DND-41 (cell line): Measurements from ENCODE around the gene FOXN3.

Experiments
- ATAC-seq: fragments of 200-7000 bp; cut with Tn5 transposase; 3 replicates; pipeline ENCODE4 v1.9.1; 2021; ENCODE audit warnings: low read depth; ENCODE audit not compliant: insufficient read depth
- DNase-seq: peaks from one replicate; pipeline ENCODE4 v3.0.0-alpha.2; 2020
- H2AFZ ChIP-seq: 2 replicates; pipeline ENCODE4 v1.6.0; 2012; ENCODE audit warnings: low read depth, low read length
- H3K27ac ChIP-seq: 2 replicates; pipeline ENCODE4 v1.5.1; 2012; ENCODE audit warnings: low read length, inconsistent platforms
- H3K27me3 ChIP-seq: fragments of 200-600 bp; sonication (generic); 2 replicates; pipeline ENCODE4 v1.6.0; 2012; ENCODE audit warnings: low read length, mild to moderate bottlenecking, inconsistent platforms; ENCODE audit not compliant: insufficient read depth, poor library complexity
- H3K36me3 ChIP-seq: 2 replicates; pipeline ENCODE4 v1.5.1; 2012; ENCODE audit warnings: low read length, inconsistent platforms; ENCODE audit not compliant: insufficient read depth
- H3K4me1 ChIP-seq: 2 replicates; pipeline ENCODE4 v1.5.1; 2012; ENCODE audit warnings: mild to moderate bottlenecking, low read length; ENCODE audit not compliant: insufficient read depth
- H3K4me2 ChIP-seq: 2 replicates; pipeline ENCODE4 v1.6.0; 2012; ENCODE audit warnings: mild to moderate bottlenecking, moderate library complexity, low read length, inconsistent platforms; ENCODE audit not compliant: insufficient read depth
- H3K4me3 ChIP-seq, 2 experiments: fragments of 200-600 bp in 1 of 2; shearing (Covaris generic) in 1 of 2; 2 replicates each; pipeline ENCODE4 v1.5.1; 2012 to 2016; ENCODE audit warnings: inconsistent platforms in 2 of 2, low read length in 2 of 2, mild to moderate bottlenecking in 2 of 2, low read depth in 1 of 2, moderate library complexity in 1 of 2
- H3K79me2 ChIP-seq: 2 replicates; pipeline ENCODE4 v1.6.0; 2012; ENCODE audit warnings: low read length, inconsistent platforms; ENCODE audit not compliant: insufficient read depth
- H3K9ac ChIP-seq: 2 replicates; pipeline ENCODE4 v1.6.0; 2012; ENCODE audit warnings: low read depth, mild to moderate bottlenecking, inconsistent platforms, low read length, moderate library complexity
- H3K9me3 ChIP-seq: 2 replicates; pipeline ENCODE4 v1.5.1; 2012; ENCODE audit warnings: low read length, moderate library complexity, mild to moderate bottlenecking, inconsistent platforms; ENCODE audit not compliant: insufficient read depth, severe bottlenecking
- H4K20me1 ChIP-seq: 2 replicates; pipeline ENCODE4 v1.6.0; 2012; ENCODE audit warnings: low read length; ENCODE audit not compliant: insufficient read depth
- EZH2 ChIP-seq: IDR thresholded peaks from 3 replicates; pipeline ENCODE4 v1.6.1; 2012; ENCODE audit warnings: borderline replicate concordance, low read depth, mild to moderate bottlenecking, moderate library complexity, low read length, inconsistent platforms; ENCODE audit not compliant: severe bottlenecking
- TF ChIP-seq, protein P1 (sequence below): IDR thresholded peaks from 2 replicates; pipeline ENCODE4 v1.5.1; 2012; ENCODE audit warnings: borderline replicate concordance, low read length, moderate library complexity, mild to moderate bottlenecking; ENCODE audit not compliant: poor library complexity, severe bottlenecking; ENCODE audit errors: extremely low read depth

The FOXN3 gene

DNA sequence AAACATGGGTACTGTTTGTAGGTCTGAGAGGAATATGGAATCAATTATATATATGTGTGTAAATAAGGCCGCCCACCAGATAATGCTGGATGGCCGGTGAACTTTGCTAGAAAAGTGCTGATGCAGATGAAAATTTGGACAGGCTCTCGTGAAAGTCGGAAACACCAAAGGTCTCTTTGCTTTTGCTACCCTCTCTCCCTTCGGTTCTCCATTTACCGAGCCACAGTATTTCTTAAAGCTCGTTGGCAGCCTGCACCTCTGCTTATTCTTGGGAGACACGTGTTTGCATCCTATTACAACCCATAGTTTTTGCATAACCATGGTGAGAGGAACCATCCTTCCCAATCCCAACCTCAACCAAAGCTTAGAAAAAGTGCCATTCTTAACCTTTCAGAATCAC lies 109.6 kb downstream of the FOXN3 start:
- H3K9me3 ChIP-seq = no peaks in the 10 kb centered on the region
- peaks cover 17% of the 10 kb centered on the region for H4K20me1 ChIP-seq
- H3K4me3 ChIP-seq = no peak overlapping the region
- H3K27me3 ChIP-seq = no peaks in the 10 kb centered on the region
- no peak for DNase-seq
- no peak for TF ChIP-seq EZH2
- TF ChIP-seq, protein P1, sequence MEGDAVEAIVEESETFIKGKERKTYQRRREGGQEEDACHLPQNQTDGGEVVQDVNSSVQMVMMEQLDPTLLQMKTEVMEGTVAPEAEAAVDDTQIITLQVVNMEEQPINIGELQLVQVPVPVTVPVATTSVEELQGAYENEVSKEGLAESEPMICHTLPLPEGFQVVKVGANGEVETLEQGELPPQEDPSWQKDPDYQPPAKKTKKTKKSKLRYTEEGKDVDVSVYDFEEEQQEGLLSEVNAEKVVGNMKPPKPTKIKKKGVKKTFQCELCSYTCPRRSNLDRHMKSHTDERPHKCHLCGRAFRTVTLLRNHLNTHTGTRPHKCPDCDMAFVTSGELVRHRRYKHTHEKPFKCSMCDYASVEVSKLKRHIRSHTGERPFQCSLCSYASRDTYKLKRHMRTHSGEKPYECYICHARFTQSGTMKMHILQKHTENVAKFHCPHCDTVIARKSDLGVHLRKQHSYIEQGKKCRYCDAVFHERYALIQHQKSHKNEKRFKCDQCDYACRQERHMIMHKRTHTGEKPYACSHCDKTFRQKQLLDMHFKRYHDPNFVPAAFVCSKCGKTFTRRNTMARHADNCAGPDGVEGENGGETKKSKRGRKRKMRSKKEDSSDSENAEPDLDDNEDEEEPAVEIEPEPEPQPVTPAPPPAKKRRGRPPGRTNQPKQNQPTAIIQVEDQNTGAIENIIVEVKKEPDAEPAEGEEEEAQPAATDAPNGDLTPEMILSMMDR = no peak
- no peak overlapping the region for H3K4me2 ChIP-seq
- H3K79me2 ChIP-seq = peaks cover 62% of the 10 kb centered on the region
- no peak overlapping the region for H2AFZ ChIP-seq
- ATAC-seq = no peak
- peaks cover 4% of the 10 kb centered on the region; the same call in 1 of the 2 replicates for H3K4me1 ChIP-seq
- no peak overlapping the region for H3K27ac ChIP-seq
- no peak overlapping the region for H3K9ac ChIP-seq
- H3K36me3 ChIP-seq = peaks cover 14% of the 10 kb centered on the region

DNA sequence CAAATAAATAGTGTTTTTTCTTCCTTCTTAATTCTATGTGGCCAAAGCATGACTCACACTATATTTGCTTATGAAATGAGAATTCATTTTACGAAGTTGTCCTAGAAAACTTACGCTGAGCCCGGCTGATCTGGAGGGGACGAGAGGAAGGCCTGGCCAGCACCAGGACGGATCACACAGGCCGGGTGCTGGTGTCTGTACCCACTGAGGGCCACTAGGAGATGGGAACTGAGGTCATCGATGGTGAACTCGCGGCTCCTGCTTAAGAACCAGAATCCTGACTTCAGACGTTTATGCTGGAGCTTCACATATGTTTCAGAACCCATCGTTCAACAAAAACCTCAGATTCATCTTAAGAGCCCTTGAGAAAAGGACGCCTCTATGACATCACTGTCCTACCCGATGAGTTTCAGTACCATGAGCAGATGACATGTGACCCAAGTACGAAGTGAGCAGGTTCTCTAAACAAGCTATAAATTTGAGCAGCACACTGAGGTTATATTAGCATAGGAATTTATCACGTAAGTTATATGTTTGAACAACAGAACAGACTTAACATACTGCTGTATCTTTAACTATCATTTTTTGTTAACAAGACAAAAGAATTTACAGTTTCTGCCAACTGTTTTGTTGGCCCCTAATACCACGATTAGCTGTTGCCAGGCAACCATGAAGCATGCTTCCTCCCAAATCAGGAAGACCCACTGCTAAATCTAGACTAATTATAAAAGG lies 111.9 kb downstream of the FOXN3 start:
- H3K9ac ChIP-seq = no peak overlapping the region
- H3K79me2 ChIP-seq = peaks cover 59% of the 10 kb centered on the region
- no peak overlapping the region for H3K4me2 ChIP-seq

DNA sequence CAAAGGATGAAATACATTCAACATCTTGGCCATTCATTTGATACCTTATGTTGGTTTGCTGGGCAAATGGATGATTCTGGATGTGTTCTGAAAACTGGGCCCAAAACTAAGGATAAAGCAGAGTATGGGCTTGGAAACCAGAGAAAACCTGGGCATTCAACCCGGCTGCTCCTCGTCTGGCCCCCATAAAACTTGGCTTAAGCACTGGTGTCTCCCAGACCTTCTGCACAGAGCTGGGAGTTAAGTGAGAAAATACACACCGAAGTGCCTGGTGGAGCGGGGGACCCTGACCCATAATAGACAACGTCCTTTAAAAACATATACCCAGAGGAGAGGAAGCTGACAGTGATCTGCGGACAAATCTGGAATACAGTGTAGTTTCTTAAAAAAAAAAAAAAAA lies 112.5 kb downstream of the FOXN3 start:
- H3K36me3 ChIP-seq = peaks cover 8% of the 10 kb centered on the region
- no peaks in the 10 kb centered on the region for H3K9me3 ChIP-seq
- H2AFZ ChIP-seq = no peak overlapping the region
- TF ChIP-seq, protein P1 = no peak
- TF ChIP-seq EZH2 = no peak
- H3K9ac ChIP-seq = no peak overlapping the region
- H3K79me2 ChIP-seq = peaks cover 57% of the 10 kb centered on the region
- H3K4me1 ChIP-seq = peaks cover 4% of the 10 kb centered on the region; the same call in 1 of the 2 replicates
- no peak overlapping the region for H3K4me3 ChIP-seq
- H3K27me3 ChIP-seq = no peaks in the 10 kb centered on the region
- ATAC-seq (no peak), DNase-seq (no peak)
- H3K4me2 ChIP-seq = no peak overlapping the region
- H3K27ac ChIP-seq = no peak overlapping the region
- peaks cover 12% of the 10 kb centered on the region; the same call in 1 of the 2 replicates for H4K20me1 ChIP-seq

More for the DNA sequence above, 111.9 kb downstream of the FOXN3 start:
- ATAC-seq (no peak), DNase-seq (no peak)
- Histone ChIP-seq H2AFZ (no peak overlapping the region), H3K36me3 (peaks cover 13% of the 10 kb centered on the region), H3K27ac (no peak overlapping the region), H3K4me3 (no peak overlapping the region), H3K27me3 (no peaks in the 10 kb centered on the region), H3K4me1 (peaks cover 4% of the 10 kb centered on the region; the same call in 1 of the 2 replicates), H3K9me3 (no peaks in the 10 kb centered on the region), H4K20me1 (peaks cover 17% of the 10 kb centered on the region)
- TF ChIP-seq, protein P1 = no peak
- no peak for TF ChIP-seq EZH2
